ENCODE results near the gene BMPR1A.
A peak's percentile ranks its signal among the peaks of the same experiment; 100 is the strongest.
"Not testable (repeated sequence)": the region's sequence is repeated elsewhere in the genome, so short reads cannot be mapped to it uniquely, and the experiment has no call there.

Gene BMPR1A

DNA sequence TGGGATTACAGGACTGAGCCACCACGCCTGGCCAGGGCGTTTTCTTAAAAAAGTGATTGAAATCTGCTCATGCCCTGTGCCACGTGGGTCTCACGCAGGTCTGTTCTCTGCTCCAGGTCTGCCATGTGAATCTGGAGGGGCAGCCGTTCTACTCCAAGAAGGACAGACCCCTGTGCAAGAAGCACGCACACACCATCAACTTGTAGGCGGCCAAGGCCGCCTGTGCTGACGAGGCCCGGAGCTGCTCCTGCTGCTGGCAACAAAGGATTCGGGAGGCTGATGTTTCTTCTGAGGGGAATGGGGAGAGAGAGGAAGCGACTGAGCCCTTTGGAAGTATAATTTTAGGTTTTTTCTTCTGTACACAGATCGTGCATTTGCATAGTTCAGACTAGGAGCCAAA lies 23.6 kb upstream of the BMPR1A start:
- no peak for DNase-seq

DNA sequence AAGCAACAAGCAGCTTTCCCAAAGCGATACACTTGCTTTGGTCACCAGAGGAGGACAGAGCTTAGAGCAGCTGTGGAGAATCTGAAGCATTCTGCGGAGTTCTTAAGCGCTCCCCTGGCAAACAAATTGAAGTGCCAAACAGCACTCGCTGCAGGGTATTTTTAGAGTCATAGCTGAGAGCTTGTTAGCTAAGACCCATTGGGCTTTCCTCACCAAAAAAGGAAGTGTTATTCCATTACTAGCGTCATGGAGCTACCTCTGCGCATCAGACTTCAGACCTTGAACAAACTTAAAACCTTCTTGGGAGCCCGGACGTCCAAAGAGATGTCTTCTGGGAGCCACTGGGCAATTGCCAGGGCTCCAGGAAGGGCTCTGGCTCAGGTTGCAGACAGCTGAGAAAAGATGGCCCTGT lies 23.2 kb upstream of the BMPR1A start:
- DNase-seq: no peak

DNA sequence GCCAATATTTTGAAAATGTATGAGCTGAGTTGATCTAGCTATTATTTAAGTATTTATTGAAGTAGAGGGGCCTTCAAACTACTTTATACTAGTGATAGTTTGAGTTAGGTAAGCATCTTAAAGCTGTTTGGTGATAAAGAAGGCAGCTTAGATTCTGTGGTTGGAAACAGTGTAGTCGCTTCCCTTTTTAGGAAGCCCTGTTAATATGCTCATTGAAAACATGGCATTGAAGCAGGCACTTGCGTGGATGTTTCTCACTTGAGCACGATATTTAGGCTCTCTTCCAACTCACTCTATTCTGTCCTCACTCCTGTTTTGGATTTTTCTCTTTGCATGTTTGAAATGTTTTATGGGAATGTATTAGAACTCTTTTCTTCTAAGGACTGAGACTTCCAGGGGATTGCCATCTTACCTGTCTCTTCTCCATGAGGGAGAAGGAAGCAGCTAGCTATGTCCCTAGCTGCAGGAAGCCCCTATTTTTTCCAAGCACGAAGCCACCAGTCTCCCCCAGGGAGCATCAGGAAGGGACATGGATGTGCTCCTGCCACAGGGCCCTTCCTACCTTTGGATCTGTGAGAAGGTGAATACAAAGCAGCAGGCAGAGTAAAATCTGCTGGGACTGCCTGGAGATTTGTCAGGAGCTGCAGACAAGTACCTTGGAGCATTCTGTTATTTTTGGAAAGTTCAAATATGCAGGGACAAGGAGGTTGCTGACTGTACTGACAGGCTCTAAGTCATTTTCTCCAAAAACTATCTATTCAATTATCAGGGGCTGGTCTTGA lies 22.0 kb upstream of the BMPR1A start:
- no peak for DNase-seq

DNA sequence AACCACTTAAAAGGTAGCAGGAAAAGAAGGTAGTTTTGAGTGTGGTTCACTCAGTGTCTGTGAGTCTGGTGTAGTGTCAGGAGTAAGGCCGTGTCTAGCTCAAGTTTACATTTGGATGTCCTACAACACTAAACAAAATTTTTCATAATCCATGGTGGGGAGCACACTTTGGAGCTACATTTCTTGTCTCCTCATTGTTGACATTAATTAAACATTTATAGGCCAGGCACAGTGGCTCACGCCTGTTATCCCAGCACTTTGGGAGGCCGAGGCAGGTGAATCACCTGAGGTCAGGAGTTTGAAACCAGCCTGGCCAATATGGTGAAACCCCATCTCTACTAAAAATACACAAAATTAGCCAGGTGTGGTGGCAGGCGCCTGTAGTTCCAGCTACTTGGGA lies 21.1 kb upstream of the BMPR1A start:
- DNase-seq: not testable (repeated sequence)

DNA sequence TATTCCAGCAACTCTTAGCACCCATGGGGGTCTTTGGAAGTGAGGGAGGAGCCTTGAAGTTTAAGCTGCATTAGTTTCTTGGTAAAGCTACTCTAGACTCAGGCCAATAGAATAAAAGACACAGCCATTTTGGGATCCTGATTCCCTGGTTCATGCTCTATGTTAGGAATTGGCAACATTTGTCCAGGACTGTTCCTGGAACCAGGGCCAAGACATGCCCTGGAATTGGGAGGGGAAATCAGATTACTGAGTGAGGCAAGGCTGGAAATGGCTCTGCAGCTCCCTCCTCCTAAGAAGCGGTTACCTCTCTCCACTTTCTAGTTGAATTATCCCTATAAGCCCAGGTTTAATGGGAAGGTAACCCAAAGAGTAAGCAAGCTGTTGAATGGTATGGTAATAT lies 14.2 kb upstream of the BMPR1A start:
- DNase-seq: no peak

DNA sequence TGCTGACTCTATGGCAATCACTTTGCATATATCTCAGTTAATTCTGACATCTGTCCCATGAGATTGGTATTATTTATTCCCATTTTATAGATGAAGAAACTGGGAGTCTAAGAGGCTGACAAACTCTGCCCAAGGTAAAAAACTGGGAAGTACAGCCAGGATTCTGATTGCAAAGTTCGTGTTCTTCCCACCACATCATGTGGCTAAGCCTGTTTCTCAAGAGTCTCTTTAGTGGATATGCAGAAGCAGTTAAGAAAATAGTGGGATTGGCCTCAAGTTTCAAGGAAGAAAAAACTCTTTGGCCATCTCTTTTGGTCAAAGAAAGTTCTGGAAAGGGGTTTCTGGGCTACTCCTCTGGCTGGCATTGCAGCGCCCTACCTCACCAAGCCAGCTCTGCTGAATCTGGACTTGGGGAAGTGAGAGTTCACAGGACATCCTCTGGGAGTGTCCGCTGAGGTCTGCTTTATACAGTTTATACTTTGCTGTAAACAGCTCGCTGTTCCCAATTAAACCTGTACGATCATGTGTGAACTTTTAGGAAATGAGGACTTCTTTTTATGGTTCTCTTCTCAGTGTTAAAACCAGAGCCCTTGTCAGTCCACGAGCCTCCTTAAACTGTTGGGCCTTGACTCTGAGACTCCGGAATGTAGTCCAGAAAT lies 12.2 kb upstream of the BMPR1A start:
- no peak for DNase-seq

DNA sequence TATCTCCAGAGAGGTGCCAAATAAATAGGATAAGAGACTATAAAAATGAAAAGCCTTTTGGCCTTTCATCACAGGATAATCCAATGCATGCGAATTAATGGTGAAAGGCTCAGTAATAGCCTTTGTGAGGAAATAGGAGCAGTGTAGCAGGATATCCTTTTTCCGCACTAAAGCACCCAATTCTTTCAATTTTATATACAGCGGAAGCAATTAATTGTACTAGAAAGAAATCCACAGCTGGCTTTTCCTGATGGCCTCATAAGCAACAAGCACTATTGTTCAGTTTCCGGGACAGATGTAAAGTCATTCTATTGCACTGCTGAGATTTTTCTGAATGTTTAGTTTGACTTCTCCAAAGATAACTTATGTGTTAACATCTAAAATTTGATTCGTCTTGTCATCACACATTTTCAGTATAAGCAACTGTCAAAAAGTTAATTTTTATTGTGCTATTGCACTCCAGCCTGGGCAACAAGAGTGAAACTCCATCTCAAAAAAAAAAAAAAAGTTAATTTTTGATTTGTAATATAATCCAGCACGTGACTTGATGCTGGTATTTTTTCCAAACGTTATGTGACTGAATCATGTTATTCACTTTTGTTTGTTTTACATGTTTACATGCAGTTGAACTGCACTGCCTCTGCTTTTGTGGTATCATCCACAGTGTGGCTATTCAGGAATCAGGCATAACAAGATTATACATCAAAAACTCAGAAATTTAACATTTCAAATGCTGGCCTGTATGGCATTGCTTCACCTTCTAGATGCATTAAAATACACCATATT lies 8.4 kb upstream of the BMPR1A start:
- no peak for DNase-seq

DNA sequence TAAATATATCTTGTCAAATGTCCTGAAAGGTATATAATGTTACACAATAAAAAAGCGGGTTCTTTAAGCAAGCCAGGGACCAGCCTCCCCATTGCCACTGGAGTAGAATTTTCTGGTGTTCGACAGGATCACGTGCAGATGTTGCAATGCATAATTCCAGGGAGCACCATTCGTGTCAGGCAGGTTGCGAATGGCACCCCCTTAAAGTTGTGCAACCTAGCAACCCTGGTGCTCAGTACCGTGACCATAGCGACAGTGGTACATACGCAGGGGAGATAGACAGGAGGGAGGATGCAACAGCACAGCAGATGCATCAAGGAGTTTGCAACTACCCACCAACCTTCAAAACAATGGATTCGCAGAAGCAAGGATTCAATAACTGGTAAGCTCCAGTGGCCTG lies 6.6 kb upstream of the BMPR1A start:
- DNase-seq: no peak

DNA sequence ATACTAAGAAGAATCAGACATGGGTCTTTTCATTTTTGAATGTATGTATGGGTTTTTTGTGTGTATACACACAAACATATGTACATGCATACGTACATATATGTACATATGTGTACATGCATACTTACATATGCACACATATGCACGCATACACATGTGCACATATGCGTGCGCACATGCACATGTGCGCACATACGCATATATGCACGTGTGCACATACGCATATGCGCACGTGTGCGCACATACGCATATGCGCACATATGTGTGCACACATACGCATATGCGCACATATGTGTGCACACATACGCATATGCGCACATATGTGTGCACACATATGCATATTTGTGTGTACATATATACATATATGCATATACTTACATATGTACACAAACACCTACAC lies 4.9 kb upstream of the BMPR1A start:
- no peak for DNase-seq

DNA sequence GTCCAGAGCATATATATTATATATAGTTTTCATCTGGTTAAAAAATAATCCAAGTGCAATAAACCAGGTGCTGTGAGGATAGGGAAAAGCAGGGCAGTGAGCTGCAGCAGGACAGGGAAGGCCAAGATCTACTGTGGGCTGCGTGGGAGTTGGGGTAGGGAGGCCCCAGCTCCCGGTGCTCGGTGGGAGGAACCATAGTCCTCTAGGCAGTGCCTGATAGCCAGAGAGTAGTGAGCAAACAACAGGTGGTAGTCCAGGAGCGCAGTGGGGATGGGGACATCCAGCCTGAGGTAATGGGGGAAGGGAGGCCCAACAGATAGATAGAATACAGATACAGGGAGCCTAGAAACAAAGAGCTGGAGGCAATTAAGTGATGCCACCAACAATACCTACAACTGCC lies 4.1 kb upstream of the BMPR1A start:
- no peak for DNase-seq

DNA sequence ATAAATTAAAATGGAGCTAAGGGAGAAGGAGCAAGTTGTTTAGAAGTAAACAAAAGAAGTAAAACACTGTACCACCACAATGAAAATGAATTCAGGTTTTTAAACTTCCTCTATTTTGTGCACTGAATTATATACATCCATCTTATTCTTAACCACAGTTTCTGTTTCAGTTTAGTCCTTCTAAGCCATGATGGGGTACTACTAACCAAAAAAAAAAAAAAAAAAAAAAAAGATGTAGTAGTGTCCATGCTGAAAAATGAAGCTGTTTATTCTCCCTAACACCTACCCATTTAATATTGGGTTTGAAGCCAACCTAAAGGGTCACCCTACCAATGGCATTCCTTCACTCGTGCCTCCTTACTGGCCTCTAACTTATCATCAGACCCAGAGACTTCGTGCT lies 3.4 kb upstream of the BMPR1A start:
- no peak for DNase-seq

DNA sequence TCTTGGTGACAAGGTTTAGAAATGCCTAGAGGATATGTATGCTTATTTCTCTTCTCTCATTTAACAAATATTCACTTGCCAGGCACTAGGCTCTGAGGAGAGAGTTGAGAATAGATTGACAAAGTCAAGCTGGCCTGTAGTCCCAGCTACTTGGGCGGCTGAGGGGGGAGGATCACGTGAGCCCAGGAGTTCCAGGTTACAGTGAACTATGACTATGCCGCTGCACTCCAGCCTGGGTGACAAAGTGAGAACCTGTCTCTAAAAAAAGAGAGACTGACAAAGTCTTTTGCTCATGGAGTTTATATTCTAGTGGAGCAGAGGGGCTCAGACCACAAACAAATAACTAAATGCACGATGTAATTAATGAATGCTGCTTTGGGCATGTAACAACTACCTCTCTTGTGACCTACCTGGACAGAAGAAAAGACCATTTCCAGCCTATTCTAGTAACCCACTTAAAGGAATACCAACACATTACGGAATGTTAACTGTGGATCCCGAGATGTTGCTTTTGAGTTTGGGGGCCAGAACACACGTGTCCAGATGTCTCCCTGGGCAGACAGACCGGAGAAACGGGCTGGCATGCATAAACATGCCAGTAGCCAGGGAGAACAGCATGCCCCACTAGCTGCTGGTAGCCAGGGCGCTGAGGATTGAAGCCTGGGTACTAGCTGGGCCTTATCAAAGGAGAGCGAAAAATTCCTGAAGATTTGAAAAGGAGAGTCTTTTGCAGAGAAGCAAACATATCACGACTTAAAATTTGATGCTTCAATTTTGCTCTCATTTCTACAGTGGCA lies 2.6 kb upstream of the BMPR1A start:
- no peak for DNase-seq

DNA sequence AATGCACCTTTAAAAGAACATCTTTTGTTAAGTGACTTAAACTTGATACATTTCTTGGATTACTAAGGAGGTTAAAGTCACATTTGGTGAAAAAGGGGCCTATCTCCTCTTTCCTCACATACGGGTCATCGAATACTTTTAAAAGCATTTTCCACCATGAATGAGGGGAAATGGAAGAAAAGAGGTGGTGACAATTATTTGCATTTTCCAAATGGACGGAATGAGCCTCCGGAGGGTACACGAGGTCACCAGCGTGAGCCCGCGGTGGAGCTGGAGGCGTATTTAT lies 1.0 kb upstream of the BMPR1A start:
- DNase-seq: no peak

DNA sequence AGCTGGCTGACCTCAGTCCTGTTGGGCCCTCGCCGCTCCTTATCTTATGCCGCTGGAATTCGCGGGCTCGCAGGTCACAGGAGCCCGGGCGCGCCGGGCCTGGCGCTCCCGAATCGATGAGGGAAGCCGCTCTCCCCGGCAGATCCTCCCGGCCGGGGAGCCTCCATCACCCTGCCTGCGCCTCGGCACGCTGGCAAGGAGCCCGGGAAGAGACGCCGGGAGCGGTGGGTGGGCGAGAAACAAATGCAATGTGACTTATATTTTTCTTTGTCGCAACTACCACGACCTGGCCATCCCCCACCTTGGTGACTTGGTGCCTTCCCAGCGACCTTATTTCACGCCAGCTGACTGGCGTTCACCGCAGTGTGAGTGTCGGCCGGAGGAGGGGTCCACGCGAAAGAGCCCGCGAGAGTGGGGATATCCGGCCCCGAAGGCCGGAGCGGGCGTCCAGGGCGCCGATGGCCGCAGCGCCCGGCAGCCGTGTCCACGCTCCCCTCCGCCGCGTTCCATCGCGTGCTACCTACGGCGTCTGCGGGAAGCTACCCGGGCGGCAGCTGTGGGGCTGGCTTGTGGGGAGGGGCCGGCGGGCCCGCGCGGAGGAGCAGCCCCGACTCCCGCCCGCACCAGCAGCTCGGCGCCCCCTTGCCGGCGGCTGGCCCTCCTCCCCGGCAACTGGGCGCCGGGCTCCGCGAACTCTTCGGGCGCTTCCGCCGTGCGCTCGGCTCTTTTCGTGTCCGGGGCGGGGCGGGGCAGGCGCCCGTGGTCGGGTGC lies 494 bp upstream of the BMPR1A start:
- DNase-seq: peak; percentile 85 to 94

DNA sequence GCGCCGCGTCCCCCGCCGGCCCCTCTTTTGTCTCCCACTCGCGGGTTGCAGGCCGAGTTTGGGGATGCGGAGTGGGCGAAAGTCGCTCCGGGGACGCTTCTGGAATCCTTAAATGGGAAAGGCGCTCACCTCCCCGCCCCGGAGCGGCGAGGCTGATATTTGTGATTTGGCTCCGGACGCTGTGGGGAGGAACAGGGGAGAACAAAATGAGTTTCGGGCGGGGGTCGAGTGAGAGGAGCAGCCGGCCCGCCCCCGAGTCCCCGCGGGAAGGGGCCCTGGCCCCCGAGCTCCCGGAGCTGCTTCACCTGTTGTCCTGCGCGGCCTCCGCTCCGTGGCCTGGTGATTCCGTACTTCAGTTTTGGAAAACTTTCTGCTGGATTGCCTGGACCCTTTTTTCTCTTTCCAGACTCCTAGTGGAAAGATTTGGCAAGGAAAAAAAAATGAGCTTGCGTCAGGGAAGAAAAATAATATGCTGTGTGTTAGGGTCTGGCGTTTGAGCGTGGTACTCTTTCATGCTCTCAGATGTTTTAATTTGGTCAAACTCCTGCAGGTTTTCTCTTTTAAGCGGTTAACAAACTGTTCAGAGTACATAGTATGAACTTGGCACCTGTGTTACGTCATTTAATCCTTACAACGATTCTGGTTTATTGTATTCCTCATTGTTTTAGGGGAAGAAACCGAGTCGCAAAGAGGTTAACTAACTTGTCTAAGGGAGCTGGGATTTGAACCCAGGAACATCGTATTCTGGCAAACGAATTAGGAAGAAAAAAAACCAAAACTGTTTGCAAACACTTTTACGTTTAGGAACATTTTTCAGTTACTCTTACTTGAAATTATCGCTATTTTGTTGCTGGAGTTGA lies 924 bp downstream of the BMPR1A start:
- peak in 1 of 2 experiments; percentile 11 for DNase-seq

DNA sequence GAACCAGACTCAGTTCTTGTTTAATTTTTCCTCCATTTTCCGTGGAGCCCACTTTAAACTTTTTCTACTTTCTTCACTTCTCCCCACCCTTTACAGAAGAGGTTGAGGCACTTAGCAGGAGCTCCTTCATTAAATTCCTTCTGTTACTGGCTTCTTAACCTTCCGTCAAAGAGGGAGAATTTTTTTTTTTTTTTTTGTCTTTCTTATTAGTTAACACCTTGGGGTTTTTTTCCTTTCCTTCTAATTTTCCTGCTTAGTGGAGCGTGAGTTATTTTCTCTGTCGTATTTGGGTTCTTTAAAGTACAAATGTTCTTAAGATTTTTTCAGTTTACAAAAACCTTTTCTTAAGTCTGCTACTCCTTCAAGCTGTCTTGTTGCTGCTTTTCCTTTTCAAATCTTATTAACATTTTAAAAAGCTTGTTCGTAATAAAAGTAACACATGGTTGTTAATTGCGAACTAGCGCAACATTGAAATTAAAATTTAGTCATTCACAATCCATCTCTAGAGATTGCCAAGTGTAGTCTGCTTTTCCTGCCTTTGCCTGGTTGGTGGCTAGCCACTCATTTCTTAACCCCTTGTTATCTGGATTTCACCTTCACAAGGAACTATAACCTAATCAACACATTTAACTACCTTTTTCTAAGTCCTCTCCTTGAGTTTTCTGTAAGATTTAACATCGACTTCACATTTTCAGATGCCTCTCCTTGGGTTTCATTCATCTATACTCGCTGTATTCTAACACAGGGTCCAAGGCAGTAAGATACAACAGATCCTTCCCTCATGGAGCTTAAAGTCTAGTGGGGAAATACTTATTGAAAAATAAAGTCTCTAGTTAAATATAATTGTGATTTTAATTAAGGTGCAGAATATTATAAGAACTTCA lies 2.0 kb downstream of the BMPR1A start:
- no peak for DNase-seq

DNA sequence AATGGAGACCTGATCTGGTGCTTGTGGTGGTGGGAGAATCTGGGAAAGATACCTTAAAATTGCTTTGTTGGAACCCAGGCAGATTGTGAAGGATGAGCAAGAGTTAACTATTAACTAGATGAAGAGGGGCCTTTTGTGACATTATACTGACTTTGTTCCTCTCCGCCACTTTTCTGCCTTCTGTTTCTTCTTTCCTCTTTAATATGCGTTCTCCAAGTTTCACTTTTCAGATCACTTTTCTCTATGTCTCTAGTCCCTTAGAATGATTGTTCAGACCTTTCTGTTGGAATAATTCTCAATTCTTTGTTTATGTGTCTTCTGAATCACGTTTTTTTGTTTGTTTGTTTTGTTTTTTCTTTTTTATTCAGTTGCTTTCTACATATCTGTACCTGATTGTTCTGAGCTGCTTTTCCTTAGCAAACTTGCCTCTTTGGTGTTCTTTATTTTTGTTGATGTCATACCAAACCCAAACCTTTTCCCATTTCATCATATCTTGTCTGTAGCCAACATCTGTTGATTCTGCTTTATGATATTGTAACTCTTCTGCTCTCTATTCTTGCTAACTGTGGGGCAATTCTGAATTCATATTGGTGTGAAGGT lies 2.8 kb downstream of the BMPR1A start:
- no peak for DNase-seq

DNA sequence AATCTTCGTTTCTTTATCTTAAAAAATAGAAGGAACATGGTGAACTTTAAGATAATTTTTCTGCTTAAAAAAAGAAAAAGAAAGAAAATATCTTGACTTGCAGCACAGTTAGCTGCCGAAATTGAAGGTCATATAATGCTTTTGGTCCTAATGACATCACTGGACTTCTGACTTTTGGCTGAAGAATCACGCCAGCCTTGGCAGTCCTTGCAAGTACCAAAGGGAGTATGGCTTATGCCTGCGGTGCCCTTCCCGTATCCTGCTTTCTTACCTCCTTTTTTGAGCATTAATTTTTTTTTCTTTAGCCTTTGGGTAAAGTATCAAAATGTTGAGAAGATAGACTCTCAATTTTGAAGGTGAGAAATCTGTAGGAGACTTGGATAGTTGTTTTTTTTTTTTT lies 7.0 kb downstream of the BMPR1A start:
- DNase-seq: no peak

DNA sequence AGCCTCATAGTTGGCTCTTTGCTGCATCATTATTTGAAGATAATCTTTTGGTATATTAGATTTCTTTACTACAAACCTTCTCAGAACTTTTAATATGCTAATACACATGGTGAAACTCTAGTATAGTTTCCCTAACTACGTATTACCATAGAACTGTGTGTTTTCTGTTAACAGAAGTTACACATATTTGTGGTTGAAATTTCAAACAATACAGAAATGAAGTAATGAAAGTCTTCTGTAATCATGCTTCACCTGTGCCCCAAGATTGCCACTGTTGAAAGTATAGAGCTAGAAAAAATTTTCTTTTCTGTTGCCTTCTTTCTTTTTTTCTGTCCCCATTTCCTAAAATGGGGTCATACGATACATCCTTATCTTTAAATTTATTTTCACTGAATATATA lies 9.1 kb downstream of the BMPR1A start:
- no peak for DNase-seq

Data from stimulated activated CD4-positive, alpha-beta T cell treated with anti-CD3 and anti-CD28 coated beads, Interleukin-4, amount 100 ng/mL, for 4 hours (primary cell).